HEK293T (cell line): ENCODE measurements around the gene SERPINE1.

Source experiments
- BHLHE40 ChIP-seq: fragments of 450-650 bp; IDR thresholded peaks from 2 replicates; pipeline ENCODE4 v1.6.1; 2016; ENCODE audit warnings: mild to moderate bottlenecking, moderate library complexity, borderline replicate concordance
- SP1 ChIP-seq: fragments of 450-650 bp; IDR thresholded peaks from 2 replicates; pipeline ENCODE4 v1.6.1; 2017

GRCh38 chr7:101179117-101179516 lies 52.2 kb downstream of the SERPINE1 start:
- TF ChIP-seq SP1: no peak
- TF ChIP-seq BHLHE40: no peak
